ENCODE results near the gene SCNN1G.

SCNN1G gene

GRCh38 chr16:23244122-23244521 is 61.6 kb downstream of the SCNN1G start:
- TF ChIP-seq CREB1 (IDR thresholded peaks at IDR 0.05; ENCODE audit: low read depth) (no peak), ZBTB7A (IDR thresholded peaks at IDR 0.05; ENCODE audit: low read depth) (no peak), YY1 (IDR thresholded peaks at IDR 0.05; ENCODE audit: low read depth) (no peak), EGR1 (IDR thresholded peaks at IDR 0.05) (no peak), TCF12 (IDR thresholded peaks at IDR 0.05; ENCODE audit: low read depth) (no peak), TEAD4 (IDR thresholded peaks at IDR 0.05) (no peak)

- TF ChIP-seq, protein P1, sequence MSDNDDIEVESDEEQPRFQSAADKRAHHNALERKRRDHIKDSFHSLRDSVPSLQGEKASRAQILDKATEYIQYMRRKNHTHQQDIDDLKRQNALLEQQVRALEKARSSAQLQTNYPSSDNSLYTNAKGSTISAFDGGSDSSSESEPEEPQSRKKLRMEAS (IDR thresholded peaks at IDR 0.05): no peak
- TF ChIP-seq TCF12 (IDR thresholded peaks at IDR 0.05; ENCODE audit: low read depth): no peak
- no peak for TF ChIP-seq EP300 (IDR thresholded peaks at IDR 0.05; ENCODE audit: borderline replicate concordance)
- no peak for TF ChIP-seq TAF1 (IDR thresholded peaks at IDR 0.05; ENCODE audit: low read depth)
- no peak for TF ChIP-seq NFIC (IDR thresholded peaks at IDR 0.05)
- TF ChIP-seq FOXM1 (IDR thresholded peaks at IDR 0.05; ENCODE audit: borderline replicate concordance, low read depth): no peak
- TF ChIP-seq, protein P2, sequence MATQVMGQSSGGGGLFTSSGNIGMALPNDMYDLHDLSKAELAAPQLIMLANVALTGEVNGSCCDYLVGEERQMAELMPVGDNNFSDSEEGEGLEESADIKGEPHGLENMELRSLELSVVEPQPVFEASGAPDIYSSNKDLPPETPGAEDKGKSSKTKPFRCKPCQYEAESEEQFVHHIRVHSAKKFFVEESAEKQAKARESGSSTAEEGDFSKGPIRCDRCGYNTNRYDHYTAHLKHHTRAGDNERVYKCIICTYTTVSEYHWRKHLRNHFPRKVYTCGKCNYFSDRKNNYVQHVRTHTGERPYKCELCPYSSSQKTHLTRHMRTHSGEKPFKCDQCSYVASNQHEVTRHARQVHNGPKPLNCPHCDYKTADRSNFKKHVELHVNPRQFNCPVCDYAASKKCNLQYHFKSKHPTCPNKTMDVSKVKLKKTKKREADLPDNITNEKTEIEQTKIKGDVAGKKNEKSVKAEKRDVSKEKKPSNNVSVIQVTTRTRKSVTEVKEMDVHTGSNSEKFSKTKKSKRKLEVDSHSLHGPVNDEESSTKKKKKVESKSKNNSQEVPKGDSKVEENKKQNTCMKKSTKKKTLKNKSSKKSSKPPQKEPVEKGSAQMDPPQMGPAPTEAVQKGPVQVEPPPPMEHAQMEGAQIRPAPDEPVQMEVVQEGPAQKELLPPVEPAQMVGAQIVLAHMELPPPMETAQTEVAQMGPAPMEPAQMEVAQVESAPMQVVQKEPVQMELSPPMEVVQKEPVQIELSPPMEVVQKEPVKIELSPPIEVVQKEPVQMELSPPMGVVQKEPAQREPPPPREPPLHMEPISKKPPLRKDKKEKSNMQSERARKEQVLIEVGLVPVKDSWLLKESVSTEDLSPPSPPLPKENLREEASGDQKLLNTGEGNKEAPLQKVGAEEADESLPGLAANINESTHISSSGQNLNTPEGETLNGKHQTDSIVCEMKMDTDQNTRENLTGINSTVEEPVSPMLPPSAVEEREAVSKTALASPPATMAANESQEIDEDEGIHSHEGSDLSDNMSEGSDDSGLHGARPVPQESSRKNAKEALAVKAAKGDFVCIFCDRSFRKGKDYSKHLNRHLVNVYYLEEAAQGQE (IDR thresholded peaks at IDR 0.05; ENCODE audit: low read depth): no peak
- TF ChIP-seq CREB1 (IDR thresholded peaks at IDR 0.05; ENCODE audit: low read depth): no peak
- no peak for TF ChIP-seq CEBPB (IDR thresholded peaks at IDR 0.05)
- TF ChIP-seq TEAD4 (IDR thresholded peaks at IDR 0.05): no peak
- TF ChIP-seq ZBTB7A (IDR thresholded peaks at IDR 0.05; ENCODE audit: low read depth): no peak
- no peak for TF ChIP-seq YY1 (IDR thresholded peaks at IDR 0.05; ENCODE audit: low read depth)
- TF ChIP-seq EGR1 (IDR thresholded peaks at IDR 0.05): no peak
- TF ChIP-seq USF1 (IDR thresholded peaks at IDR 0.05): no peak
- TF ChIP-seq RAD21 (IDR thresholded peaks at IDR 0.05; ENCODE audit: low read depth): no peak
These were observed 62.7 kb downstream of the SCNN1G start for GRCh38 chr16:23245268-23245667.

- TF ChIP-seq YY1 (IDR thresholded peaks at IDR 0.05; ENCODE audit: low read depth) (no peak), CREB1 (IDR thresholded peaks at IDR 0.05; ENCODE audit: low read depth) (no peak), TCF12 (IDR thresholded peaks at IDR 0.05; ENCODE audit: low read depth) (no peak), RAD21 (IDR thresholded peaks at IDR 0.05; ENCODE audit: low read depth) (no peak), EGR1 (IDR thresholded peaks at IDR 0.05) (no peak), USF1 (IDR thresholded peaks at IDR 0.05) (no peak), NFIC (IDR thresholded peaks at IDR 0.05) (no peak), EP300 (IDR thresholded peaks at IDR 0.05; ENCODE audit: borderline replicate concordance) (no peak), FOXM1 (IDR thresholded peaks at IDR 0.05; ENCODE audit: borderline replicate concordance, low read depth) (no peak), TEAD4 (IDR thresholded peaks at IDR 0.05) (no peak), ZBTB7A (IDR thresholded peaks at IDR 0.05; ENCODE audit: low read depth) (no peak), CEBPB (IDR thresholded peaks at IDR 0.05) (no peak), TAF1 (IDR thresholded peaks at IDR 0.05; ENCODE audit: low read depth) (no peak)
- TF ChIP-seq, protein P1 (IDR thresholded peaks at IDR 0.05): no peak
- TF ChIP-seq, protein P2 (IDR thresholded peaks at IDR 0.05; ENCODE audit: low read depth): no peak
These were observed 66.0 kb downstream of the SCNN1G start for GRCh38 chr16:23248261-23249194.

DNA sequence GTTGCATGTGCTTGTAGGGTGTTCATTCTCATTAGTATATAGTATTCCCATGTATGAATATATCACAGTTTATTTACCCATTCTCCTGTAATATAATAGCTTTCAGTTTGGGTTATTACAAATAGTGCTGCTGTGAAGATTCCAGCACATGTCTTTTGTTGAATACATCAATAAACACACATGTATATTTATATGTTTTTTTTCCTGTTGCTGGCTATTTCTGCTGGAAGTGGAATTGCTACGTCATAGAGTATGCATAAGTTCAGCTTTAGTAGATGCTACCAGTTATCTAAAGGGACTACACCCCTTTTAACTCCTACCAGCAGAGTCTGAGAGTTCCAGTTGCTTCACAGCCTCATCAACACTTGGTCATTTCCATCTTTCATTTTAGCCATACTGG is 67.3 kb downstream of the SCNN1G start:
- TF ChIP-seq YY1 (IDR thresholded peaks at IDR 0.05; ENCODE audit: low read depth) (no peak), ZBTB7A (IDR thresholded peaks at IDR 0.05; ENCODE audit: low read depth) (no peak), CEBPB (IDR thresholded peaks at IDR 0.05) (no peak), EP300 (IDR thresholded peaks at IDR 0.05; ENCODE audit: borderline replicate concordance) (no peak), TCF12 (IDR thresholded peaks at IDR 0.05; ENCODE audit: low read depth) (no peak), RAD21 (IDR thresholded peaks at IDR 0.05; ENCODE audit: low read depth) (no peak), FOXM1 (IDR thresholded peaks at IDR 0.05; ENCODE audit: borderline replicate concordance, low read depth) (no peak), TEAD4 (IDR thresholded peaks at IDR 0.05) (no peak), NFIC (IDR thresholded peaks at IDR 0.05) (no peak), USF1 (IDR thresholded peaks at IDR 0.05) (no peak)
- TF ChIP-seq, protein P2 (IDR thresholded peaks at IDR 0.05; ENCODE audit: low read depth): no peak
- TF ChIP-seq, protein P1 (IDR thresholded peaks at IDR 0.05): no peak

All from Ishikawa (cell line).